EL (cell line): ENCODE data around the gene GALNTL6.
A peak's percentile ranks its signal among the peaks of the same experiment; 100 is the strongest.

ENCODE experiments used
- DNase-seq: peaks from one replicate; pipeline ENCODE4 v3.0.0-alpha.2; 2016

The GALNTL6 gene

DNA sequence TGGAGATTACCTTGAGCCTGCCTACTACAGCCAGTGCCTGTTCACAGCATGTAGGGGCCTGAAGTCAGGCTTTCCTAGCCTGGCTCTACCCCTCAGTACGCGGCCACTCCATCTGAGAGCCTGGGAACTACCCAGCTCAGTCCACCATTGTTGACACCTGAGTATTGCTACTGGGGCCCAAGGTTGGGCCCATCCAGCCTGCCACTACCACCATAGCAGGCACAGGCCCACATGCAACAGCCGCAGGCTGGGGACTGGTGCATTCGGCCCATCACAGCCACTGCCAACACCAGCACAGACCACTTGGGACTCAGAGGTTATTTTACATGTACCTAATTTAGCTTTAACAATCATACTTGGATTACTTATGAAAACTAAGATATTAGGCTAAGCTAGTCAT is 314.0 kb downstream of the GALNTL6 start:
- no peak for DNase-seq

- DNase-seq = no peak
These were observed 316.4 kb downstream of the GALNTL6 start for GRCh38 chr4:172129593-172129992.

- DNase-seq = peak; percentile 36
These were observed 321.3 kb downstream of the GALNTL6 start for GRCh38 chr4:172134521-172134920.

- no peak for DNase-seq
These were observed 327.8 kb downstream of the GALNTL6 start for GRCh38 chr4:172141025-172141424.

DNA sequence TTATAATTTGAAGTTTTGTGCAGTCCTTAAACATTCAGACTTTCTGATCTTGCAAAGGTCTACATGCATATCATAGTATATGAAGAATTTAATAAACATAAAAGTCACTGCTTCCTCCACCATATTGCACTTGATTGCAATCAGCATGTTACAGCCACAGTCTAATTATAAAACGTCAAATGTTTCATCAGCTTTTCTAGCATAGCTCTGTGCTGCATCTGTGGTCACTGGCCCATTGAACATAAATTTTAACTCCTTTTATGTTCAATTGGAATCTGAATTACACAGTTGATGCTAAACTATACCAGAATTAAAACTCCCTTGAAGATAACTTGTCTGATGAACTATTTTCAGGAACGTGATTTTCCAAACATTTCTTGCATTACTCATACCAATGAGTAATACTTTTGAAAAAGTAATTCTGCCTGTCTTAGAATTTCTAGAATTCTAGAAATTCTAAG is 329.1 kb downstream of the GALNTL6 start:
- peak; percentile 76 for DNase-seq

DNA sequence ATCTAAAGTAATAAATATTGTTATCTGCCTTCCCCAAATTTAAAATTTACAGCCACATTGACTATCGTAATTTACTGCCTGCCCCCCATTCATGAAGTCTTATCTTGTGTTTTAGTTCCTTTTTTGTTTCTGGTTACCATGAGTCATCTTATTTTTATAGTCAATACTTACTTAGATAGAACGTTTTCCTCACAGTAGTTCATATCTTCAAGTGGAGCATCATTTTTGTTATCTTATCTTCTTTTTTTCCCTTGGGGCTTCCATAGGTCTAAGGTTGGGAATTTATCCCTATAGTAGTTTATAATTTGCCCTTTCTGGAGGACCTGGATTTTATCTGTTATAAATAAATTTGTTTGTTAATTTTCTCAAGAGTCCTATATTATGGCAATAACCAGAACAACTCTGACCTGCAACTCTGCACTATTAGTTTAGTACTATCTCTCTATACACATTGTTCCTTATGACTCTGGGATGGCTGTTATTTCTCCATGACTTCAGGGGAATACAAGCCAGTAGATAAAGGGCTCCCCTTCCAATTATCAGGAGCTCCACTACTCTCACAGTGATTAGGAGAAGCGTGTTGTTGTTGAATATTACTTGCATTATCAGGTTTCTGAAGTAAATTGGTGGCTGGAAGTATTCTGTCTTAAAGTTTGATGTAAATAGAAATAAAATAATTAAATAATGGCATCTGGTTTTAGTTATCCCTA is 330.6 kb downstream of the GALNTL6 start:
- peak; percentile 6 for DNase-seq

DNA sequence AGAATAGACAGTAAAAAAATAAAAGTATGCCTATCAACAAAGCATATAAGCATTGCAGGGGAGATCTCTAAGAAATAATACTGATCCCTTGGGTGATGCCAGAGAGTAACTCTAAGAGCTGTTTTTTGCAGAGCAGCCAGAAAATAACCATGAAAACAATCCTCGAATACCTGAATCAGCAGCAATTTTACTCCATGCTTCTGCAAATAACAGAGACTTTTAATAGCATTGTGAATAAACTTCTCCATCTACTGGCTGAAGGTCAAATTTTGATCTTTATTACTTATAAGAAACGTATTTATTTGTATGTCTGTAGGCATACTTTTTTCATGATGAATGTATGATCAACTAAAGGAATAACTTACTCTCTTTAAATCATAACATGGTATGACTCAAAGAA is 334.5 kb downstream of the GALNTL6 start:
- peak; percentile 26 for DNase-seq

- no peak for DNase-seq
These were observed 336.1 kb downstream of the GALNTL6 start for GRCh38 chr4:172149329-172149728.

DNA sequence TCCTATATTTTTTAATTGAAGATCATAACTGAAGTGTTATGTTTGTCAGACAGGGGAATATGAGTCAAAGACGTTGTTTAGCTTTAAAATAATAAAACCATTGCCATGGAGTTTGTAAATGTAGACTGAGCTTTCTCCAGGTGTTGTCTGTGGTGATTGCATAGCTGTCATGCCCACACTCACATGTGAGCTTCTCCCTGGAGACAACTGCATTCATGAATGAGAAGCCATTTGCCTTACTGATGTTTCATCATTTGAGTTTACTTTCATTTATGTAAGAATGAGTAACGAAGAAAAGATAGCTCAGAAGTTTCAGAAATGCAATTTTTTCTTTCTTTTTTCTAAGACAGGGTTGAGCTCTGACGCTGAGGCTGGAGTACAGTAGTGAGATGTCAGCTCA is 339.1 kb downstream of the GALNTL6 start:
- DNase-seq = no peak

DNA sequence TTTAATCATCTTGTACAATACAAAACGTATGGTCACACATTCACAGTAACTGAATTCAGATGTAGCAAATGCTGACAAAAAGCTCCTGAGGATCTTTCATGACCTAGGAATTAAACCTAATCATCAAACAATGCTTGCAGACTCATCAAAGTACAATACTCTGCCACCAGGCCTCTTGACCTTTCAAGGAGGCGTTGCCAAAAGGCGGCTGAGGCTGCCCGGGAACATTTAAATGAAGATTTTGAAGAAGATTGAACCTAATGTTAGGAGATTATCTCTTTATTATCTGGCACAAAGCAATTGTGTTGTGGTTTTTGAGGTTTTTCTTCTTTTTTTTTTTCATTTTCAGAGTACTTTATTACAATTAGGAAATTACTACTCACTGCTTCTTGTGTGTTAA is 340.5 kb downstream of the GALNTL6 start:
- no peak for DNase-seq

- DNase-seq = no peak
These were observed 342.7 kb downstream of the GALNTL6 start for GRCh38 chr4:172155838-172156345.

DNA sequence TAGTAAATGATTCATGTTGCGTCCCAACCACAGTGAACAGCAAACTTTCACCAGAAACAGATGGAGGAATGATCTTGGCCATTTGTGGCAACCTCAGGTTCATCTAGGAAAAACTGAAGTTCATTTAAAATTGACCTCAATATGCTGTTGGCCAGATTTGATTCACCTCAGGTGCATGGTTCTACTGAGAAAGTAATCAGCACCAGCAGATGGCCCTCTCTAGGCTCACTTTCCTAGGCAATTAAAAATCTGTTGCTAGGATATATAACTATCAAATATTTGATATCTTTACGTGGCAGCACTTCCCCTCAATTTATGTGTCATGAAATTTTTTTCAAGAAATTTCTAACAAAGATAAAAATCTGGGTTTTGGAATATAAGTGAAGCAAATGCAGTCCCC is 344.7 kb downstream of the GALNTL6 start:
- DNase-seq = no peak

DNA sequence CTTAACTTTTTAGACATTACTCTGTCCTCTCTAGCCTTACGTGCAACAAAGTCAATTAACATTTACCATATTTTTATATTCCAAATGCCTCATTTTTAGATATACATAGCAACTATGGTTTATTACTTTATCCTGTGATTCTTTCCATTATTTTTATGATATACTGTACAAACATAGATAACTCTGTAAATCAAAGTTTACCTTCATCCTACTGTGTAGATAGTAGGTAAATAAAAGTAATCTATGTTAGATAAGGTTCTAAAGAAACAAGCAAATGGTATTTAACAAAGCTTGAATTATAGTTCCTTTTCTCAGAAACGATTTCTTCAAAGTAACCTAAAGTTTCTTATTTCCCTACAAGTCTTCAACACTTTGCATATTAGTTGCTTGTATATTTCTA is 350.0 kb downstream of the GALNTL6 start:
- DNase-seq = no peak

- DNase-seq = no peak
These were observed 355.7 kb downstream of the GALNTL6 start for GRCh38 chr4:172168888-172169287.

- peak; percentile 18 for DNase-seq
These were observed 356.7 kb downstream of the GALNTL6 start for GRCh38 chr4:172169871-172170270.

- no peak for DNase-seq
These were observed 360.0 kb downstream of the GALNTL6 start for GRCh38 chr4:172173206-172173605.

DNA sequence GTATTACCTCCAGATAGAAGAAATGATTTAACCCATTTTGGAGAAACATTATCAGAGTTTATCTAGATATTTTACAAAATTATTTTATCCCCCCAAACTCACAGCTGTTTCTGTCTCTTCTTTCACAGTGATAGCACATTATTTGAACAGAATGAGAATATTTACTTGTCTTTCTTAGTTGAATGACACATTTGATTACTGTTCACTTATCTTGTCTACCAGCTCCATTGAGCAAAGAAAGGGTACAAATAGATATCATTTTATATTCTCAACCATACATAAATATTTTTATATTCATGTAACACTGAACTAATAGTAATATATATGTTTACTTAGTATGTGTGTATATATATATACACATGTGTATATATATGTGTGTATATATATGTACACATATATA is 364.2 kb downstream of the GALNTL6 start:
- DNase-seq = no peak

DNA sequence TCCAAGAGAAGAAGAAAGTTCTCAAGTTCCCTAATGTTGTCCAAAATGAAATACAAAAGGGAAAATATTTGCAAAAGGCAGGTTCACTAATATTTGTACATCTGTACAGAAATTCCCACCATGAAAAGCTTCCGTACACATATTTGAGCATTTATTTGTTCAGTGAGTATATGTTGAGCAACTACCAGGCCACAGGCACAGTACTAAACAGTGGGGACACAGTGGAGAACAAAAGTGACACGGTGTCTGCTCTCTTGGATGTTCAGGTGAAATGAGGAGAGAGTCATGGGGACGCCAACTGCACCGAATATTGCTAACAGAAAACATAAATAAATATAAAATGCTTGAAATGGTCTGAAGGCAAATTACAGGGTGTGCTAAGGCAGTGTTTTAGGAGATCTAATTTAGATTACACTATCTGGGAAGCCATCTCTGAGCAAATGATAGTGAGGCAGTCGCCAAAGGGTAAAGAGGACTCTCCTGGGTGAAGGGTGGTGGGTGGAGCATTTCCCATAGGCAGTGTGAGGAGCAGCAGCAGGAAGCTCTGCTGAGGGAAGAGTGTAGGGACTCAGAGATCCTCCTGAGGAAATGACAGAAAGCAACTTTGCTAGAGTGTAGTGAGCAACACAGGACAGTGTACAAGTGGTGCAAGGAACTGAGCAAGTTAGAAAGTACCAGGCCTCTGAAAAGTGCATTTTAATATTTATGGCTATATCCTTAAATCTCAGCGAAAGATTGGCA is 375.2 kb downstream of the GALNTL6 start:
- DNase-seq = no peak

DNA sequence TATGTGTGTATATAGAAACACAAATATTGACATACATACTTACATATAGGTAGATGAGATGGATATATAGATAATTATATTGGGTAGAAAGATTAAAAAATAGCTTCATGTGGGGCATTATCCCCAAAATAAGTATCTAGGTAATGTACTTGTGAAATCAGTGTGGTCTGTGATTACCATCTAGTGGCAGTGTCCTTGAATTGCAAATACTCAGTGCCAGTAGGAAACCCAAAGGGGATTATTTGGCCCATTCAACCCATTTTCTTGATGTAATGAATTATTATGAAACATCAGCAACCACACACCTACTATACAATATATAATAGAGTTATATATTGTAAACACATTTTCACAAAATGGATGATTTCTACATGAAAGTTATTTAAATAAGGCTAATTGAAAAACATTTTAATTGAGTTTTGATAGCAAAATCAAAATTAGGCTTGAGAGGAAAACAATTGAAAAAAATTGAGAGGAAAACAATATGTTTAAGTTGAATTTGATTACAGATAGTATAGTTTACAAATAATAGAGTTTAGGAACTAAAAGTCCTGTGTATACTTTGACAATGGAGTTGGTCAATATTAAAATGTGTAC is 389.4 kb downstream of the GALNTL6 start:
- peak; percentile 21 for DNase-seq

- no peak for DNase-seq
These were observed 394.1 kb downstream of the GALNTL6 start for GRCh38 chr4:172207258-172207657.

DNA sequence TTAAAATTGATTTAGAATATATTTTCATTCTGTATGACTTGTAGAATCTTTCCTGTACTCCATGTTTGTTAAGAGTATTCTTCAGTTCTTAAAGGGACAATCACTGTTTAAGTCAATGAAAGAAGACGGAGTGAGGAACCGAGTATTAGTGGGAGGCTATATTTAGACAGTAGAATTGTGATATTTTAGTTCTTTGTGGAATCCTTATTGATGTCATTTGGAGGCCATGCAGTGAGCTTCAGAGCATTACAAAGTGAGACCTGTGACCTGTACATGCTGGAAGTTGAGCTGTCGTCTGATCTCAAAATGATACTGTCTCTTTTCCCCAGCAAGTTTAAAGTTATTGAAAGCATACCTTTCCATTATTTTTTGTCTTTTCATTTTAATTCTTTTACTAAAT is 394.7 kb downstream of the GALNTL6 start:
- no peak for DNase-seq

- DNase-seq = no peak
These were observed 407.5 kb downstream of the GALNTL6 start for GRCh38 chr4:172220679-172221078.

DNA sequence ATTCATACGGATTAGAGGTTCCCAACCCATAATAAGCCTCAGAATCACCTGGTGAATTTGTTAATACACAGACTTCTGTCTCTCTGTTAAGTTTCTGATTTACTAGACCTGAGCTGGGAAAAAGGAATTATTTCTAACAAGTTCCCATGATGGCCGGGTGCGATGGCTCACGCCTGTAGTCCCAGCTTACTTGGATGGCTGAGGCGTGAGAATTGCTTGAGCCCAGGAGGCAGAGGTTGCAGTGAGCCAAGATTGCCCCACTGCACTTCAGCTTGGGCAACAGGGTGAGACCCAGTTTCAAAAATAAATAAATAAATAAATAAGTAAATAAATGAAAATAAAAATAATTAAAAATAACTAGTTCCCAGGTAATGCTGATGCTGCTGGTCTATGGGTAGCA is 412.3 kb downstream of the GALNTL6 start:
- no peak for DNase-seq

DNA sequence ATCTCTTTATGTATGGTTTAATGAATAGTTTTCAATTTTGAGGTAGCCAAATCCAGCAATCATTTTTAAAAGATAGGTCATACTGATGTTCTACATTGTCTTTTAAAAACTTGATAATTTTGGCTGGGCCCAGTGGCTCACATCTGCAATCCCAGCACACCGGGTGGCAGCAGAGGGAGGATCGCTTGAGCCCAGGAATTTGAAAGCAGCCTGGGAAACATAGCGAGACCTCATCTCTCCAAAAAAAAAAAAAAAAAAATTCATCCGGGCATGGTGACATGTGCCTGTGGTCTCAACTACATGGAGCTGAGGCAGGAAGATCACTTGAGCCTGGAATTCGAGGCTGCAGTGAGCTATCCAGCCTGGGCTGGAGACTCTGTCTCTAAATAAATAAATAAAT is 419.8 kb downstream of the GALNTL6 start:
- DNase-seq = no peak
